Naive thymus-derived CD4-positive, alpha-beta T cell (primary cell): ENCODE results near the gene GRAMD2A. TPM values are rescaled to one million over a fixed set of nuclear protein-coding genes. Genes with fewer than 3 reads are reported as not detected.
"Not testable (repeated sequence)": the region's sequence is repeated elsewhere in the genome, so short reads cannot be mapped to it uniquely, and the experiment has no call there.

ENCODE experiments used
- ATAC-seq: fragments of 150-1000 bp; cut with Tn5 transposase; 2 replicates; pipeline ENCODE4 v1.10.0; 2021; ENCODE audit warnings: mild to moderate bottlenecking, moderate library complexity
- CTCF ChIA-PET: fragments of 350-600 bp; sonication (Branson Sonifier 250); formaldehyde crosslinking; loops from one replicate; lab custom pipeline; 2021; ENCODE audit warnings: antibody characterized with exemption; lab: Charles Lee
- POLR2A ChIA-PET: fragments of 350-600 bp; sonication (Branson Sonifier 250); formaldehyde crosslinking; loops from one replicate; lab custom pipeline; 2021; ENCODE audit warnings: antibody characterized with exemption, inconsistent platforms; lab: Charles Lee
- DNase-seq, 9 donors: peaks; one replicate each; pipeline versions ENCODE4 v3.0.0 to v3.0.0-alpha.2; 2020 to 2022; ENCODE audit warnings: mixed read lengths in 1 of 9
- H3K27ac ChIP-seq: one replicate; pipeline ENCODE4 v1.7.0; 2013; ENCODE audit warnings: mild to moderate bottlenecking, low read depth, low read length, moderate library complexity
- H3K27me3 ChIP-seq, 2 donors: one replicate each; pipeline ENCODE4 v1.7.0; 2013; ENCODE audit warnings: low read length in 2 of 2, mild to moderate bottlenecking in 2 of 2, moderate library complexity in 2 of 2; ENCODE audit not compliant: control insufficient read depth in 2 of 2, insufficient read depth in 2 of 2
- H3K36me3 ChIP-seq, 3 experiments: 1 replicate in 2 of 3; 2 replicates in 1 of 3; pipeline ENCODE4 v1.7.0; 2013; ENCODE audit warnings: low read length in 3 of 3, mild to moderate bottlenecking in 3 of 3, moderate library complexity in 1 of 3; ENCODE audit not compliant: insufficient read depth in 3 of 3, control insufficient read depth in 2 of 3
- H3K4me1 ChIP-seq, 2 donors: one replicate each; pipeline ENCODE4 v1.7.0; 2013; ENCODE audit warnings: low read length in 2 of 2, mild to moderate bottlenecking in 2 of 2, moderate library complexity in 1 of 2; ENCODE audit not compliant: control insufficient read depth in 2 of 2, insufficient read depth in 2 of 2
- H3K4me3 ChIP-seq: 2 replicates; pipeline ENCODE4 v1.7.0; 2013; ENCODE audit warnings: mild to moderate bottlenecking, low read length
- H3K9me3 ChIP-seq, 3 experiments: 1 replicate in 2 of 3; 2 replicates in 1 of 3; pipeline ENCODE4 v1.7.0; 2013; ENCODE audit warnings: low read length in 3 of 3; ENCODE audit not compliant: control insufficient read depth in 2 of 3
- H3K27ac Mint-ChIP-seq, 9 donors: one replicate each; pipeline ENCODE4 v1.8.0; 2020 to 2022; ENCODE audit warnings: mixed read lengths in 9 of 9, mild to moderate bottlenecking in 8 of 9, moderate library complexity in 5 of 9, inconsistent platforms in 2 of 9
- H3K27me3 Mint-ChIP-seq, 5 donors: one replicate each; pipeline ENCODE4 v1.8.0; 2021 to 2022; ENCODE audit warnings: mixed read lengths in 5 of 5, mild to moderate bottlenecking in 1 of 5
- H3K36me3 Mint-ChIP-seq, 5 donors: one replicate each; pipeline ENCODE4 v1.8.0; 2020 to 2022; ENCODE audit warnings: mixed read lengths in 5 of 5, mild to moderate bottlenecking in 3 of 5, inconsistent platforms in 1 of 5
- H3K4me1 Mint-ChIP-seq, 7 donors: one replicate each; pipeline ENCODE4 v1.8.0; 2020 to 2022; ENCODE audit warnings: mixed read lengths in 7 of 7, mild to moderate bottlenecking in 3 of 7, inconsistent platforms in 1 of 7
- H3K4me3 Mint-ChIP-seq, 10 donors: one replicate each; pipeline ENCODE4 v1.8.0; 2020 to 2022; ENCODE audit warnings: mild to moderate bottlenecking in 10 of 10, mixed read lengths in 10 of 10, moderate library complexity in 6 of 10, inconsistent platforms in 2 of 10
- H3K9me3 Mint-ChIP-seq, 11 donors: one replicate each; pipeline ENCODE4 v1.8.0; 2020 to 2022; ENCODE audit warnings: mixed read lengths in 11 of 11, mild to moderate bottlenecking in 4 of 11, inconsistent platforms in 1 of 11, moderate library complexity in 1 of 11
- intact Hi-C, 2 donors: fragments of 100-400 bp; cut with micrococcal nuclease; formaldehyde crosslinking; loops; one replicate each; pipeline ENCODE4 v1.15.1; 2023
- polyA plus RNA-seq, 2 donors: library from polyadenylated mRNA; unstranded; fragments of 300-500 nt; fragmentation: Illumina TruSeq; gene quantifications; one replicate each; pipeline ENCODE4 v1.2.3, GENCODE V29; 2021
- total RNA-seq, 6 experiments: library from RNA in 5 of 6; stranded (reverse) in 5 of 6; gene quantifications; 1 replicate in 5 of 6; 2 replicates in 1 of 6; pipeline ENCODE4 v1.2.3 and lab custom pipeline; 2021 to 2026

The GRAMD2A gene
- total and polyA plus RNA-seq, 7 experiments from 2014 or later = not detected

GRCh38 chr15:72175186-72176044 is 22.2 kb downstream of the GRAMD2A start:
- Mint-ChIP-seq H3K27me3 (peaks cover 0 to 9% (median 4%) of the 10 kb centered on the region in 5 donors), H3K36me3 (no peaks in the 10 kb centered on the region), H3K27ac (no peak overlapping the region), H3K9me3 (no peaks in the 10 kb centered on the region), H3K4me1 (peaks cover 0 to 2% (median 0%) of the 10 kb centered on the region in 7 donors), H3K4me3 (no peak overlapping the region)
- ChIA-PET CTCF (interaction anchor here (0.8 to 1.2 kb wide), 2 partner anchors 10 to 26 kb away, joined by 3 read pairs; no protein-coding TSS in a partner anchor), POLR2A (no interaction called here)
- Histone ChIP-seq H3K36me3 (no peaks in the 10 kb centered on the region), H3K27ac (no peak overlapping the region), H3K9me3 (no peaks in the 10 kb centered on the region), H3K27me3 (no peaks in the 10 kb centered on the region), H3K4me1 (no peaks in the 10 kb centered on the region), H3K4me3 (no peak overlapping the region)
- no peak for ATAC-seq
- no peak for DNase-seq
- intact Hi-C loops = no loop called here

- ChIA-PET CTCF (interaction anchor here (0.8 to 1.2 kb wide), 2 partner anchors 10 to 26 kb away, joined by 3 read pairs; no protein-coding TSS in a partner anchor), POLR2A (no interaction called here)
- Mint-ChIP-seq H3K27ac (no peak overlapping the region), H3K9me3 (no peaks in the 10 kb centered on the region), H3K4me3 (no peak overlapping the region), H3K4me1 (peaks cover 0 to 2% (median 0%) of the 10 kb centered on the region in 7 donors), H3K27me3 (peaks cover 0 to 9% (median 4%) of the 10 kb centered on the region in 5 donors), H3K36me3 (no peaks in the 10 kb centered on the region)
- no peak overlapping the region for H3K4me3 ChIP-seq
- intact Hi-C loops = no loop called here
- no peak overlapping the region for H3K27ac ChIP-seq
- H3K9me3 ChIP-seq = no peaks in the 10 kb centered on the region
- DNase-seq = no peak
- H3K4me1 ChIP-seq = no peaks in the 10 kb centered on the region
- H3K36me3 ChIP-seq = no peaks in the 10 kb centered on the region
- ATAC-seq = no peak
- no peaks in the 10 kb centered on the region for H3K27me3 ChIP-seq
Measured at GRCh38 chr15:72174551-72175165, 22.9 kb downstream of the GRAMD2A start.

- ChIA-PET POLR2A (no interaction called here), CTCF (interaction anchor here (1.2 kb wide), 1 partner anchor 9 kb away, joined by 3 read pairs; no protein-coding TSS in a partner anchor)
- no peak overlapping the region for H3K4me3 ChIP-seq
- H3K4me1 ChIP-seq = no peaks in the 10 kb centered on the region
- intact Hi-C loops = no loop called here
- Mint-ChIP-seq H3K27me3 (peaks cover 0 to 14% (median 4%) of the 10 kb centered on the region in 5 donors), H3K27ac (no peak overlapping the region), H3K9me3 (no peaks in the 10 kb centered on the region), H3K36me3 (no peaks in the 10 kb centered on the region), H3K4me3 (no peak overlapping the region), H3K4me1 (peaks cover 0 to 4% (median 0%) of the 10 kb centered on the region in 7 donors)
- no peaks in the 10 kb centered on the region for H3K9me3 ChIP-seq
- H3K36me3 ChIP-seq = no peaks in the 10 kb centered on the region
- no peak overlapping the region for H3K27ac ChIP-seq
- no peak for DNase-seq
- ATAC-seq = no peak
- no peaks in the 10 kb centered on the region for H3K27me3 ChIP-seq
Measured at GRCh38 chr15:72173864-72174550, 23.6 kb downstream of the GRAMD2A start.

GRCh38 chr15:72173401-72173800 is 24.2 kb downstream of the GRAMD2A start:
- H3K4me1 ChIP-seq = no peaks in the 10 kb centered on the region
- POLR2A ChIA-PET = interaction anchor here (0.6 kb wide), 1 partner anchor 270 kb away, joined by 5 read pairs; no protein-coding TSS in a partner anchor
- peaks cover 0 to 16% (median 4%) of the 10 kb centered on the region in 5 donors for H3K27me3 Mint-ChIP-seq
- ATAC-seq (no peak), DNase-seq (no peak)
- peaks cover 0 to 10% (median 0%) of the 10 kb centered on the region in 7 donors for H3K4me1 Mint-ChIP-seq
- H3K27me3 ChIP-seq = no peaks in the 10 kb centered on the region
- no peaks in the 10 kb centered on the region for H3K9me3 ChIP-seq
- H3K9me3 Mint-ChIP-seq = no peaks in the 10 kb centered on the region
- H3K27ac Mint-ChIP-seq = no peak overlapping the region
- H3K36me3 ChIP-seq = no peaks in the 10 kb centered on the region
- no peak overlapping the region for H3K27ac ChIP-seq
- no peak overlapping the region for H3K4me3 Mint-ChIP-seq
- intact Hi-C loops = no loop called here
- no peaks in the 10 kb centered on the region for H3K36me3 Mint-ChIP-seq
- no peak overlapping the region for H3K4me3 ChIP-seq
- CTCF ChIA-PET = no interaction called here

GRCh38 chr15:72172796-72173195 is 24.8 kb downstream of the GRAMD2A start:
- Mint-ChIP-seq H3K4me1 (peaks cover 0 to 15% (median 0%) of the 10 kb centered on the region in 7 donors), H3K27me3 (peaks cover 0 to 19% (median 8%) of the 10 kb centered on the region in 5 donors), H3K4me3 (no peak overlapping the region), H3K27ac (no peak overlapping the region), H3K36me3 (no peaks in the 10 kb centered on the region), H3K9me3 (no peaks in the 10 kb centered on the region)
- Histone ChIP-seq H3K9me3 (no peaks in the 10 kb centered on the region), H3K4me1 (peaks cover 0 to 3% of the 10 kb centered on the region in 2 donors), H3K27me3 (no peaks in the 10 kb centered on the region), H3K27ac (no peak overlapping the region), H3K36me3 (no peaks in the 10 kb centered on the region), H3K4me3 (no peak overlapping the region)
- DNase-seq (no peak), ATAC-seq (no peak)
- intact Hi-C loops = no loop called here
- CTCF ChIA-PET = no interaction called here
- POLR2A ChIA-PET = interaction anchor here (0.6 kb wide), 1 partner anchor 269 kb away, joined by 5 read pairs; no protein-coding TSS in a partner anchor

GRCh38 chr15:72171978-72172377 is 25.6 kb downstream of the GRAMD2A start:
- DNase-seq, CTCF ChIA-PET, H3K36me3 ChIP-seq, H3K27me3 ChIP-seq, H3K27ac ChIP-seq, H3K4me3 Mint-ChIP-seq, H3K9me3 ChIP-seq, H3K27ac Mint-ChIP-seq, H3K4me3 ChIP-seq, H3K4me1 ChIP-seq, intact Hi-C loops, ATAC-seq, H3K9me3 Mint-ChIP-seq, H3K36me3 Mint-ChIP-seq, POLR2A ChIA-PET: not testable (repeated sequence)
- Mint-ChIP-seq H3K4me1 (peaks cover 0 to 15% (median 0%) of the 10 kb centered on the region in 7 donors), H3K27me3 (peaks cover 0 to 22% (median 8%) of the 10 kb centered on the region in 5 donors)
